Neural cell (in vitro differentiated cells): ENCODE results near the gene DPEP1.
"Not testable (repeated sequence)": the region's sequence is repeated elsewhere in the genome, so short reads cannot be mapped to it uniquely, and the experiment has no call there.

Experiments
- EP300 ChIP-seq: fragments of 450-650 bp; conservative IDR thresholded peaks from 2 replicates; pipeline ENCODE4 v1.6.1; 2014; ENCODE audit warnings: antibody characterized with exemption, mild to moderate bottlenecking, moderate library complexity; ENCODE audit not compliant: poor library complexity, severe bottlenecking
- EZH2 ChIP-seq: fragments of 200-600, 300-800 bp; shearing (Covaris generic), sonication (generic); IDR thresholded peaks from 2 replicates; pipeline ENCODE4 v1.6.1; 2014; ENCODE audit warnings: antibody characterized with exemption, low read length, borderline replicate concordance, mild to moderate bottlenecking; ENCODE audit not compliant: insufficient read depth, poor library complexity, severe bottlenecking
- MXI1 ChIP-seq: fragments of 450-650 bp; conservative IDR thresholded peaks from 2 replicates; pipeline ENCODE4 v1.6.1; 2014; ENCODE audit warnings: antibody characterized with exemption, mild to moderate bottlenecking; ENCODE audit not compliant: poor library complexity, severe bottlenecking
- POLR2AphosphoS5 ChIP-seq: IDR thresholded peaks from 2 replicates; pipeline ENCODE4 v1.6.1; 2012
- RAD21 ChIP-seq: fragments of 450-650 bp; conservative IDR thresholded peaks from 2 replicates; pipeline ENCODE4 v1.6.1; 2014; ENCODE audit warnings: antibody characterized with exemption, mild to moderate bottlenecking, moderate library complexity
- SMC3 ChIP-seq: fragments of 450-650 bp; conservative IDR thresholded peaks from 2 replicates; pipeline ENCODE4 v1.6.1; 2014; ENCODE audit warnings: antibody characterized with exemption, mild to moderate bottlenecking, moderate library complexity; ENCODE audit not compliant: poor library complexity
- TAF1 ChIP-seq: IDR thresholded peaks from 2 replicates; pipeline ENCODE4 v1.6.1; 2012; ENCODE audit warnings: low read depth
- TF ChIP-seq, protein P1 (sequence below): fragments of 450-650 bp; IDR thresholded peaks from 2 replicates; pipeline ENCODE4 v1.5.1; 2014; ENCODE audit warnings: antibody characterized with exemption, mild to moderate bottlenecking, moderate library complexity; ENCODE audit not compliant: poor library complexity, severe bottlenecking
- TF ChIP-seq, protein P2 (sequence below): IDR thresholded peaks from 2 replicates; pipeline ENCODE4 v1.6.1; 2012; ENCODE audit warnings: borderline replicate concordance

DNA sequence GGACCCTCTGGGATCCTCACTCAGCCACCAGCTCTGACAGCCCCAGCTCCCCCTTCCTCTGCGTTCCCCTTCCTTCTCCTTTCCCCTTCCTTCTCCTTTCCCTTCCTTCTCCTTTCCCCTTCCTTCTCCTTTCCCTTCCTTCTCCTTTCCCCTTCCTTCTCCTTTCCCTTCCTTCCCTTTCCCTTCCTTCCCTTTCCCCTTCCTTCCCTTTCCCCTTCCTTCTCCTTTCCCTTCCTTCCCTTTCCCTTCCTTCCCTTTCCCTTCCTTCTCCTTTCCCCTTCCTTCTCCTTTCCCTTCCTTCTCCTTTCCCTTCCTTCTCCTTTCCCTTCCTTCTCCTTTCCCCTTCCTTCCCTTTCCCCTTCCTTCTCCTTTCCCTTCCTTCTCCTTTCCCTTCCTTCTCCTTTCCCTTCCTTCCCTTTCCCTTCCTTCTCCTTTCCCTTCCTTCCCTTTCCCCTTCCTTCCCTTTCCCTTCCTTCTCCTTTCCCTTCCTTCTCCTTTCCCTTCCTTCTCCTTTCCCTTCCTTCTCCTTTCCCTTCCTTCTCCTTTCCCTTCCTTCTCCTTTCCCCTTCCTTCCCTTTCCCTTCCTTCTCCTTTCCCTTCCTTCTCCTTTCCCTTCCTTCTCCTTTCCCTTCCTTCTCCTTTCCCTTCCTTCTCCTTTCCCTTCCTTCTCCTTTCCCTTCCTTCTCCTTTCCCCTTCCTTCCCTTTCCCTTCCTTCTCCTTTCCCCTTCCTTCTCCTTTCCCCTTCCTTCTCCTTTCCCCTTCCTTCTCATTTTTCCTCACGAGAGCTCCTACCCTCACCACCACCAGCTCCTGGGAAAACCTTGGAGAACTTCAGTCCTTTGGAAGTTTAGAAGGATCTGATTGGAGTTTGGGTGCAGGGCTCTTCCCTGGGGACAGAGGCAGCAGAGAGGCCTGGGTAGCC, 21.3 kb downstream of the DPEP1 start:
- TF ChIP-seq, protein P1, sequence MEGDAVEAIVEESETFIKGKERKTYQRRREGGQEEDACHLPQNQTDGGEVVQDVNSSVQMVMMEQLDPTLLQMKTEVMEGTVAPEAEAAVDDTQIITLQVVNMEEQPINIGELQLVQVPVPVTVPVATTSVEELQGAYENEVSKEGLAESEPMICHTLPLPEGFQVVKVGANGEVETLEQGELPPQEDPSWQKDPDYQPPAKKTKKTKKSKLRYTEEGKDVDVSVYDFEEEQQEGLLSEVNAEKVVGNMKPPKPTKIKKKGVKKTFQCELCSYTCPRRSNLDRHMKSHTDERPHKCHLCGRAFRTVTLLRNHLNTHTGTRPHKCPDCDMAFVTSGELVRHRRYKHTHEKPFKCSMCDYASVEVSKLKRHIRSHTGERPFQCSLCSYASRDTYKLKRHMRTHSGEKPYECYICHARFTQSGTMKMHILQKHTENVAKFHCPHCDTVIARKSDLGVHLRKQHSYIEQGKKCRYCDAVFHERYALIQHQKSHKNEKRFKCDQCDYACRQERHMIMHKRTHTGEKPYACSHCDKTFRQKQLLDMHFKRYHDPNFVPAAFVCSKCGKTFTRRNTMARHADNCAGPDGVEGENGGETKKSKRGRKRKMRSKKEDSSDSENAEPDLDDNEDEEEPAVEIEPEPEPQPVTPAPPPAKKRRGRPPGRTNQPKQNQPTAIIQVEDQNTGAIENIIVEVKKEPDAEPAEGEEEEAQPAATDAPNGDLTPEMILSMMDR: not testable (repeated sequence)
- not testable (repeated sequence) for TF ChIP-seq MXI1, EP300, EZH2, POLR2AphosphoS5, RAD21, SMC3, TAF1
- TF ChIP-seq, protein P2, sequence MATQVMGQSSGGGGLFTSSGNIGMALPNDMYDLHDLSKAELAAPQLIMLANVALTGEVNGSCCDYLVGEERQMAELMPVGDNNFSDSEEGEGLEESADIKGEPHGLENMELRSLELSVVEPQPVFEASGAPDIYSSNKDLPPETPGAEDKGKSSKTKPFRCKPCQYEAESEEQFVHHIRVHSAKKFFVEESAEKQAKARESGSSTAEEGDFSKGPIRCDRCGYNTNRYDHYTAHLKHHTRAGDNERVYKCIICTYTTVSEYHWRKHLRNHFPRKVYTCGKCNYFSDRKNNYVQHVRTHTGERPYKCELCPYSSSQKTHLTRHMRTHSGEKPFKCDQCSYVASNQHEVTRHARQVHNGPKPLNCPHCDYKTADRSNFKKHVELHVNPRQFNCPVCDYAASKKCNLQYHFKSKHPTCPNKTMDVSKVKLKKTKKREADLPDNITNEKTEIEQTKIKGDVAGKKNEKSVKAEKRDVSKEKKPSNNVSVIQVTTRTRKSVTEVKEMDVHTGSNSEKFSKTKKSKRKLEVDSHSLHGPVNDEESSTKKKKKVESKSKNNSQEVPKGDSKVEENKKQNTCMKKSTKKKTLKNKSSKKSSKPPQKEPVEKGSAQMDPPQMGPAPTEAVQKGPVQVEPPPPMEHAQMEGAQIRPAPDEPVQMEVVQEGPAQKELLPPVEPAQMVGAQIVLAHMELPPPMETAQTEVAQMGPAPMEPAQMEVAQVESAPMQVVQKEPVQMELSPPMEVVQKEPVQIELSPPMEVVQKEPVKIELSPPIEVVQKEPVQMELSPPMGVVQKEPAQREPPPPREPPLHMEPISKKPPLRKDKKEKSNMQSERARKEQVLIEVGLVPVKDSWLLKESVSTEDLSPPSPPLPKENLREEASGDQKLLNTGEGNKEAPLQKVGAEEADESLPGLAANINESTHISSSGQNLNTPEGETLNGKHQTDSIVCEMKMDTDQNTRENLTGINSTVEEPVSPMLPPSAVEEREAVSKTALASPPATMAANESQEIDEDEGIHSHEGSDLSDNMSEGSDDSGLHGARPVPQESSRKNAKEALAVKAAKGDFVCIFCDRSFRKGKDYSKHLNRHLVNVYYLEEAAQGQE: not testable (repeated sequence)
